ENCODE data around the gene CCDC33. TPM values are rescaled to one million over a fixed set of nuclear protein-coding genes. Genes with fewer than 3 reads are reported as not detected.

Gene CCDC33
- total and polyA plus RNA-seq, 2 experiments from 2014 or later, result 2.6 to 2.8 TPM

GRCh38 chr15:74324714-74325113, 88.6 kb downstream of the CCDC33 start (continued):
- TF ChIP-seq REST (IDR thresholded peaks at IDR 0.05; ENCODE audit: unreplicated experiment) (no peak), EZH2 (IDR thresholded peaks at IDR 0.05; ENCODE audit: low read depth, unreplicated experiment) (no peak), STAT1 (IDR thresholded peaks at IDR 0.05; ENCODE audit: unreplicated experiment) (no peak), ZNF114 (CRISPR knock-in tag; IDR thresholded peaks at IDR 0.05) (no peak), JUNB (IDR thresholded peaks at IDR 0.05; ENCODE audit: unreplicated experiment) (no peak), NANOG (IDR thresholded peaks at IDR 0.05; ENCODE audit: borderline replicate concordance) (no peak), POLR2AphosphoS5 (IDR thresholded peaks at IDR 0.05; ENCODE audit: low read depth) (no peak), ZNF331 (CRISPR knock-in tag; IDR thresholded peaks at IDR 0.05; ENCODE audit: low read depth) (no peak), EZH2phosphoT487 (IDR thresholded peaks at IDR 0.05; ENCODE audit: unreplicated experiment) (no peak)
- TF ChIP-seq, protein P1, sequence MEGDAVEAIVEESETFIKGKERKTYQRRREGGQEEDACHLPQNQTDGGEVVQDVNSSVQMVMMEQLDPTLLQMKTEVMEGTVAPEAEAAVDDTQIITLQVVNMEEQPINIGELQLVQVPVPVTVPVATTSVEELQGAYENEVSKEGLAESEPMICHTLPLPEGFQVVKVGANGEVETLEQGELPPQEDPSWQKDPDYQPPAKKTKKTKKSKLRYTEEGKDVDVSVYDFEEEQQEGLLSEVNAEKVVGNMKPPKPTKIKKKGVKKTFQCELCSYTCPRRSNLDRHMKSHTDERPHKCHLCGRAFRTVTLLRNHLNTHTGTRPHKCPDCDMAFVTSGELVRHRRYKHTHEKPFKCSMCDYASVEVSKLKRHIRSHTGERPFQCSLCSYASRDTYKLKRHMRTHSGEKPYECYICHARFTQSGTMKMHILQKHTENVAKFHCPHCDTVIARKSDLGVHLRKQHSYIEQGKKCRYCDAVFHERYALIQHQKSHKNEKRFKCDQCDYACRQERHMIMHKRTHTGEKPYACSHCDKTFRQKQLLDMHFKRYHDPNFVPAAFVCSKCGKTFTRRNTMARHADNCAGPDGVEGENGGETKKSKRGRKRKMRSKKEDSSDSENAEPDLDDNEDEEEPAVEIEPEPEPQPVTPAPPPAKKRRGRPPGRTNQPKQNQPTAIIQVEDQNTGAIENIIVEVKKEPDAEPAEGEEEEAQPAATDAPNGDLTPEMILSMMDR (conservative IDR thresholded peaks at IDR 0.05; ENCODE audit: low read depth in 2 of 2), result no peak

DNA sequence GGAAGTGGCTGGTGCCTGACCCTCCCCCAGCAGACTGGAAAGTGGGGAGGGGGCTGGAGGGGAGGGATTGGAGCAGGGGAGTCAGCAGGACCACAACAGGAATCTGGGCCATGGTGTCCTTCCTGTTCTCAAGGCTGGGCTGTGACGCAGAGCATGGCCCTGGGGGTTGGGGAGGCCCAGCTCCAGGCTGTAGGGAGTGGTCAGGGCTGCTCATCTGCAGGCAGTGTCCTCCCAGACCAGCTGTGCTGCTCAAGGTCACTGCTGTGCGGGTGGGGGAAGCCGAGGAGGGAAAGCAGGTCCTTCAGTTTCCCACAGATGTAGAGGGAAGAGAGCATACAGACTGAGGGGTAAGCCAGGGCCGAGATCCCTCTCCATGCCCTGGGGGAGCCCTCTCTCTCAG, 90.6 kb downstream of the CCDC33 start:
- Mint-ChIP-seq H3K27me3 (ENCODE audit: insufficient read depth, low read depth, poor library complexity) (peaks cover 10% of the 10 kb centered on the region), H3K36me3 (ENCODE audit: low read depth) (no peaks in the 10 kb centered on the region; the same call in 2 of the 3 replicates), H3K4me3 (no peak overlapping the region), H3K9me3 (no peaks in the 10 kb centered on the region), H3K27ac (no peak overlapping the region), H3K4me1 (peaks cover 20% of the 10 kb centered on the region)
- no peaks in the 10 kb centered on the region for H3K27me3 ChIP-seq (ENCODE audit: insufficient read depth)
- H3K9me2 ChIP-seq (ENCODE audit: insufficient read depth), result no peaks in the 10 kb centered on the region
- no peak overlapping the region for H3K4me2 ChIP-seq
- DNase-seq (ENCODE audit: low spot score), result no peak
- H3K4me3 ChIP-seq, result no peak overlapping the region
- no peaks in the 10 kb centered on the region for H4K20me1 ChIP-seq (replicated peaks; ENCODE audit: insufficient read depth)
- H3K27ac ChIP-seq (ENCODE audit: low read depth), result no peak overlapping the region
- no peaks in the 10 kb centered on the region for H3F3A ChIP-seq (replicated peaks; ENCODE audit: low read depth)
- H3K4me1 ChIP-seq (ENCODE audit: insufficient read depth), result no peaks in the 10 kb centered on the region; the same call in 1 of the 2 replicates
- H3K36me3 ChIP-seq (ENCODE audit: insufficient read depth), result no peaks in the 10 kb centered on the region
- ATAC-seq, result no peak
- H3K79me2 ChIP-seq (replicated peaks; ENCODE audit: insufficient read depth), result no peaks in the 10 kb centered on the region
- no peak overlapping the region for H2AFZ ChIP-seq
- TF ChIP-seq, protein P1 (conservative IDR thresholded peaks at IDR 0.05; ENCODE audit: low read depth in 2 of 2), result no peak
- TF ChIP-seq STAT1 (IDR thresholded peaks at IDR 0.05; ENCODE audit: unreplicated experiment) (no peak), EZH2 (IDR thresholded peaks at IDR 0.05; ENCODE audit: low read depth, unreplicated experiment) (no peak), JUNB (IDR thresholded peaks at IDR 0.05; ENCODE audit: unreplicated experiment) (no peak), ZNF114 (CRISPR knock-in tag; IDR thresholded peaks at IDR 0.05) (no peak), REST (IDR thresholded peaks at IDR 0.05; ENCODE audit: unreplicated experiment) (no peak), CREB1 (CRISPR knock-in tag; IDR thresholded peaks at IDR 0.05; ENCODE audit: low read depth) (no peak), EZH2phosphoT487 (IDR thresholded peaks at IDR 0.05; ENCODE audit: unreplicated experiment) (no peak), ZNF331 (CRISPR knock-in tag; IDR thresholded peaks at IDR 0.05; ENCODE audit: low read depth) (no peak)

Data from GM23338 (cell line).